ENCODE results near the gene RRM2. TPM values are rescaled to one million over a fixed set of nuclear protein-coding genes. Genes with fewer than 3 reads are reported as not detected.

RRM2 gene
- total and polyA plus RNA-seq, 2 of the 4 experiments (the other 2 are of a cell fraction), result 53.6 to 68.5 TPM

GRCh38 chr2:10180229-10180628 lies 57.7 kb downstream of the RRM2 start:
- in situ Hi-C loops (cut with MboI; ENCODE audit: low sequenced_read_pairs), result no loop called here

More at GRCh38 chr2:10180229-10180628, 57.7 kb downstream of the RRM2 start:
- no TSS peak for BruUV-seq (replicated peaks)
- Histone ChIP-seq H3K4me2 (ENCODE audit: low read depth, low read length) (no peak overlapping the region), H2AK5ac (ENCODE audit: low read depth, low read length) (no peak overlapping the region), H2AK9ac (replicated peaks; ENCODE audit: low read depth, low read length, poor library complexity) (no peak overlapping the region), H3K27ac (ENCODE audit: insufficient read depth, low read length) (no peak overlapping the region), H3K18ac (ENCODE audit: low read depth, low read length) (no peak overlapping the region), H3K9me1 (ENCODE audit: insufficient read depth, low read length) (no peaks in the 10 kb centered on the region; the same call in 1 of the 2 replicates), H3K4me3 (ENCODE audit: insufficient read depth, low read depth, low read length) (no peak overlapping the region), H2BK15ac (ENCODE audit: low read depth, low read length) (no peak overlapping the region), H3K4ac (ENCODE audit: low read depth, low read length) (no peak overlapping the region), H2BK120ac (ENCODE audit: low read depth, low read length) (no peak overlapping the region), H3K9me3 (ENCODE audit: control insufficient read depth, insufficient read depth, low read length) (no peaks in the 10 kb centered on the region), H3K4me1 (ENCODE audit: control insufficient read depth, insufficient read depth, low read length) (no peaks in the 10 kb centered on the region), H2AFZ (replicated peaks; ENCODE audit: low read length, poor library complexity) (no peak overlapping the region), H3K79me1 (ENCODE audit: low read depth in 1 of 2, low read length in 2 of 2) (no peaks in the 10 kb centered on the region), H2BK20ac (ENCODE audit: low read depth, low read length) (no peak overlapping the region), H3K14ac (replicated peaks; ENCODE audit: low read depth, low read length) (no peak overlapping the region), H4K20me1 (ENCODE audit: insufficient read depth, low read length) (no peaks in the 10 kb centered on the region), H4K8ac (ENCODE audit: low read depth in 2 of 2, low read length in 2 of 2) (no peak overlapping the region), H3K23ac (ENCODE audit: low read depth, low read length) (no peak overlapping the region), H4K5ac (ENCODE audit: low read depth, low read length) (no peak overlapping the region), H4K91ac (ENCODE audit: insufficient read depth, low read depth, low read length) (no peak overlapping the region), H3K9ac (ENCODE audit: low read depth, low read length) (no peak overlapping the region), H3K36me3 (ENCODE audit: control insufficient read depth, insufficient read depth, low read length) (no peaks in the 10 kb centered on the region), H3K27me3 (ENCODE audit: control insufficient read depth, insufficient read depth, low read length) (no peaks in the 10 kb centered on the region), H3K56ac (ENCODE audit: extremely low read depth, insufficient read depth, low read length) (no peak overlapping the region), H2BK5ac (ENCODE audit: low read depth, low read length, poor library complexity, severe bottlenecking) (no peak overlapping the region)
- DNase-seq (no peak), ATAC-seq (ENCODE audit: low read depth) (no peak)
- WGBS, 2 experiments (ENCODE audit: extremely low coverage in 2 of 2, insufficient read length in 1 of 2), result no CpG with 5 or more reads among the region's 7 CpGs
- ChIA-PET POLR2A (ENCODE audit: unreplicated experiment) (no interaction called here), CTCF (no interaction called here)
- dilution Hi-C loops (cut with HindIII; ENCODE audit: low sequenced_read_pairs, unreplicated experiment), result no loop called here
- intact Hi-C loops (cut with micrococcal nuclease), result no loop called here
- TF ChIP-seq POLR2A (IDR thresholded peaks at IDR 0.05; ENCODE audit: low read depth, low read length) (no peak), RCOR1 (IDR thresholded peaks at IDR 0.05; ENCODE audit: insufficient replicate concordance, low read length) (no peak), ELK1 (IDR thresholded peaks at IDR 0.05; ENCODE audit: borderline replicate concordance, low read depth, low read length) (no peak), NFE2L2 (IDR thresholded peaks at IDR 0.05; ENCODE audit: low read depth, low read length) (no peak)

Small RNAs within 50 kb of the gene (microRNA-seq; reads per million reads assigned to microRNA genes)
- not detected for gene RF00410 (ENCODE audit: insufficient read depth, insufficient read length)
- not detected for gene RF00568 (ENCODE audit: insufficient read depth, insufficient read length)

Small RNAs within 50 kb of the gene (small RNA-seq; reads per million reads assigned to genes)
- 0 reads per million in 5 experiments for gene RF00410
- 0 reads per million in 5 experiments for gene RF00568

Other genes with a start within 250 kb of the RRM2 start
- gene GRHL1, start 171.0 kb upstream of the RRM2 start, total RNA-seq (2012; rRNA removed), result 0.18 and 0.56 TPM in 2 replicates
- 0.21 and 0.26 TPM in 2 replicates for gene GRHL1, start 171.0 kb upstream of the RRM2 start, polyA plus RNA-seq (2012; rRNA removed)
- gene KLF11, start 79.2 kb upstream of the RRM2 start, total RNA-seq (2012; rRNA removed), result 2.0 and 2.2 TPM in 2 replicates
- gene KLF11, start 79.2 kb upstream of the RRM2 start, polyA plus RNA-seq (2012; rRNA removed), result 2.4 and 2.5 TPM in 2 replicates
- gene CYS1, start 42.3 kb upstream of the RRM2 start, total RNA-seq (2012; rRNA removed), result under 0.01 and 0.28 TPM in 2 replicates
- gene CYS1, start 42.3 kb upstream of the RRM2 start, polyA plus RNA-seq (2012; rRNA removed), result 0.12 and 0.17 TPM in 2 replicates
- 8.2 and 9.4 TPM in 2 replicates for gene HPCAL1, start 180.2 kb downstream of the RRM2 start, total RNA-seq (2012; rRNA removed)
- gene HPCAL1, start 180.2 kb downstream of the RRM2 start, polyA plus RNA-seq (2012; rRNA removed), result 31.0 and 33.7 TPM in 2 replicates